KMS-11 (cell line): Measurements from ENCODE around the gene ZNF285.
"Not testable (repeated sequence)": the region's sequence is repeated elsewhere in the genome, so short reads cannot be mapped to it uniquely, and the experiment has no call there.

Experiments
- H2AFZ ChIP-seq: fragments of 200-600 bp; sonication (generic); 2 replicates; pipeline ENCODE4 v1.6.1; 2016; ENCODE audit warnings: antibody characterized with exemption, mixed run types, low read depth
- H3K27ac ChIP-seq: fragments of 200-600 bp; sonication (generic); 2 replicates; pipeline ENCODE4 v1.6.1; 2016; ENCODE audit warnings: mild to moderate bottlenecking, mixed run types
- H3K27me3 ChIP-seq: fragments of 200-600 bp; sonication (generic); 2 replicates; pipeline ENCODE4 v1.6.1; 2017; ENCODE audit warnings: mild to moderate bottlenecking, low read depth, mixed run types, moderate library complexity; ENCODE audit not compliant: insufficient read depth
- H3K36me3 ChIP-seq: fragments of 200-600 bp; sonication (generic); 2 replicates; pipeline ENCODE4 v1.6.1; 2017; ENCODE audit warnings: mild to moderate bottlenecking, mixed run types; ENCODE audit not compliant: insufficient read depth
- H3K4me1 ChIP-seq: fragments of 200-600 bp; sonication (generic); 2 replicates; pipeline ENCODE4 v1.6.1; 2016; ENCODE audit warnings: mild to moderate bottlenecking, low read depth, mixed run types; ENCODE audit not compliant: poor library complexity, severe bottlenecking
- H3K4me2 ChIP-seq: fragments of 200-600 bp; sonication (generic); 2 replicates; pipeline ENCODE4 v1.7.0; 2016; ENCODE audit warnings: mild to moderate bottlenecking, mixed run types
- H3K4me3 ChIP-seq: fragments of 200-600 bp; sonication (generic); IDR thresholded peaks from 2 replicates; pipeline ENCODE4 v1.6.1; 2017; ENCODE audit warnings: low read depth, low read length, mixed read lengths; ENCODE audit not compliant: insufficient read depth
- H3K79me2 ChIP-seq: fragments of 200-600 bp; sonication (generic); 2 replicates; pipeline ENCODE4 v1.6.1; 2016; ENCODE audit warnings: low read depth, mixed run types; ENCODE audit not compliant: insufficient read depth
- H3K9ac ChIP-seq: fragments of 200-600 bp; sonication (generic); 2 replicates; pipeline ENCODE4 v1.6.1; 2016; ENCODE audit warnings: mild to moderate bottlenecking, mixed run types
- H4K20me1 ChIP-seq: fragments of 200-600 bp; sonication (generic); 2 replicates; pipeline ENCODE4 v1.6.1; 2016; ENCODE audit warnings: mild to moderate bottlenecking, mixed run types; ENCODE audit not compliant: insufficient read depth
- CTCF ChIP-seq: fragments of 200-600 bp; sonication (generic); conservative IDR thresholded peaks from 2 replicates; pipeline ENCODE4 v1.6.1; 2017; ENCODE audit warnings: low read depth, mild to moderate bottlenecking, antibody characterized with exemption, low read length, moderate library complexity, mixed read lengths

The ZNF285 gene

GRCh38 chr19:44344255-44344654, 57.2 kb downstream of the ZNF285 start:
- no peak overlapping the region for H3K4me2 ChIP-seq
- H3K4me1 ChIP-seq, result no peaks in the 10 kb centered on the region
- TF ChIP-seq CTCF, result no peak
- H3K27me3 ChIP-seq, result no peaks in the 10 kb centered on the region
- H2AFZ ChIP-seq, result no peak overlapping the region
- H3K36me3 ChIP-seq, result no peaks in the 10 kb centered on the region
- H3K79me2 ChIP-seq, result no peaks in the 10 kb centered on the region
- no peak overlapping the region for H3K9ac ChIP-seq
- H3K4me3 ChIP-seq, result no peak overlapping the region
- no peak overlapping the region for H3K27ac ChIP-seq
- no peaks in the 10 kb centered on the region for H4K20me1 ChIP-seq

GRCh38 chr19:44341794-44342193, 59.6 kb downstream of the ZNF285 start:
- Histone ChIP-seq H3K79me2 (no peaks in the 10 kb centered on the region), H3K4me2 (no peak overlapping the region), H3K27me3 (no peaks in the 10 kb centered on the region), H2AFZ (no peak overlapping the region), H3K4me3 (no peak overlapping the region), H3K36me3 (no peaks in the 10 kb centered on the region), H4K20me1 (no peaks in the 10 kb centered on the region), H3K4me1 (no peaks in the 10 kb centered on the region), H3K9ac (no peak overlapping the region), H3K27ac (no peak overlapping the region)
- TF ChIP-seq CTCF, result no peak

GRCh38 chr19:44334639-44335038, 66.8 kb downstream of the ZNF285 start:
- H2AFZ ChIP-seq, H3K9ac ChIP-seq, H3K27ac ChIP-seq, H3K27me3 ChIP-seq, H3K4me1 ChIP-seq, H3K79me2 ChIP-seq, H3K4me2 ChIP-seq, H3K4me3 ChIP-seq, H4K20me1 ChIP-seq, H3K36me3 ChIP-seq: not testable (repeated sequence)
